ENCODE data around the gene NGDN.

Gene NGDN

GRCh38 chr14:23523229-23524016 is 53.9 kb downstream of the NGDN start:
- DNase-seq, result no peak

GRCh38 chr14:23524954-23525353 is 55.5 kb downstream of the NGDN start:
- DNase-seq, result no peak

GRCh38 chr14:23525611-23526010 is 56.1 kb downstream of the NGDN start:
- no peak for DNase-seq
